HG03045 (cell line): Measurements from ENCODE around the gene NUDT3.

Source experiments
- ATAC-seq: cut with Tn5 transposase; IDR thresholded peaks from one replicate; pipeline ENCODE4 v1.9.1; 2021; ENCODE audit warnings: mild to moderate bottlenecking, moderate library complexity; ENCODE audit not compliant: unreplicated experiment

NUDT3 gene

DNA sequence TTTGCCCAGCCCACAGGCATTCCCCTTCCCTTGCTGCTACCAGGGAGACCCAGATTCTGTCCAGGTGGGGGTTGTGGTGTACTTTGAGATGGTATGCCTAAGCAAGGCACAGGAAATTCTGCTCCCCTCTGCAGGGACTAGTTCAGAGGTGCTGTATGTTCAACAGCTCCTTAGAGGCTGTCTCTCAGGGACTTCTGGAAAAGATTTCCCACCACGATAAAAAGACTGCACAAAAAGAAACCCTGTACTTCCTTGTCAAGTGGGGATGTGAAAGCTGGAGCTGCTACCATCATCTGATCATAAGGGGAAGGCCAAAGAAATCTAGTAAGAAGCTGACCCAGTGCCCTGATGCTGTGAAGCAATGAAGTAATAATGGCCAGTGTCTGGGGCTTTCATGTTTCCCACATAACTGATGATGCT lies 92.1 kb downstream of the NUDT3 start:
- ATAC-seq, result no peak

DNA sequence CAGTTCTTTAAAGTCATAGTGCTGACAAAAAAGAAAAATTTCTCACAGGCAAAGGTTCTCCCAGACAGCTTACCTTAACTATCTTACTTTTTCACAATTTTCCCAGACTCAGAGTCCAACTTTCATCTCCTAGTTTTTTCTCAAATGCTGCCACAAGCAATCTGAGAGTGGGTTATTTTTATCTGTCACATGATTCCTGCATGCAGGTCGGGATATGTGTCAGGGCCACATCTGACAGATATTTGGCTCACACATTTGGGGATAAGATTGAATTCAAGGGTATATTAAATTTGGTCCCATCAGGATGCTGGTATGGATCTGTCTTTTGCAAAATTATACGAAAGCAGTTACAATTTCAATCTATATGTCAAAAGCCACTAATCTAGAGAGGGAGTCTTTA lies 93.5 kb downstream of the NUDT3 start:
- no peak for ATAC-seq

DNA sequence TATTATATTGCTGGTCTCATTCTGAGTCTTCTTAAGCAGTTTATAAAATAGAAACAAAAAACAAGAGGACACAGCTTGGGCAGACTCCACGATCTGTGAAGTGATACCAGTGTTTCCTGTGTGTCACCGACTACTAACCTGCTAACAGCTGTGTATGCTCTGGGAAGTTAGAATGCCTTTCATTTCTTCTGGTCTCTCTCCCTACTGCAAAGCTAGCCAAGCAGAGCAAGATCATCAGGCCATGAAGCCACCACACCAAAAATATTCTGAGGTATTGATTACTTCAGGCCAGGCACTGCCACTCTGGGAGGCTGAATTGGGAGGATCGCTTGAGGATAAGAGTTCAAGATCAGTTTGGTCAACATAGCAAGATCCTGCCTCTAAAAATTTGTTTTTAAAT lies 96.7 kb downstream of the NUDT3 start:
- ATAC-seq, result peak; percentile 71

DNA sequence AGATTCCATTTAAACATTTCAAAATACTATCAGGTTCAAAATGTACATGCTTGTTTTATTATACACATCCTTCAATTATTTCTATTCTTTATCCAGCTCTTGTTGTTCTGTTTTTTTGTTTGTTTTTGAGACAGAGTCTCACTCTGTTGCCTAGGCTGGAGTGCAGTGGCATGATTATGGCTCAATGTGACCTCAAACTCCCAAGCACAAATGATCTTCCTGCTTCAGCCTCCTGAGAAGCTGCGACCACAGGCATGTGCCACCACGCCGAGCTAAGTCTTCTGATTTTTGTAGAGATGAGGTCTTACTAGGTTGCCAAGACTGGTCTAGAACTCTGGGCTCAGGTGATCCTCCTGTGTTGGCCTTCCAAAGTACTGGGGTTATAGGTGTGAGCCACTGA lies 99.5 kb downstream of the NUDT3 start:
- no peak for ATAC-seq

DNA sequence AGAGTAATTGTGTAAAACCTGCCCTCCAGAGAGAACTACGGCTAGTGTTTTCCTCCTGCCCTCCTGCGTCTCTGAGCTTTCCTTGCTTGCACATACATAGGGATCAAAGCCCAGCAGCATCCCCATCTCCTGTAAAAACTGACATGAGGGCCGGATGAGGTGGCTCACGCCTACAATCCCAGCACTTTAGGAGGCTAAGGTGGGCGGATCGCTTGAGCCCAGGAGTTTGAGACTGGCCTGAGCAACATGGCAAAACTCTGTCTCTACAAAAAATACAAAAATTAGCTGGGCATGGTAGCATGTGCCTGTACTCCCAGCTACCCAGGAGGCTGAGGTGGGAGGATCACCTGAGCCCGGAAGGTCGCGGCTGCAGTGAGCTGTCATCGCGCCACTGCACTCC lies 103.3 kb downstream of the NUDT3 start:
- no peak for ATAC-seq

DNA sequence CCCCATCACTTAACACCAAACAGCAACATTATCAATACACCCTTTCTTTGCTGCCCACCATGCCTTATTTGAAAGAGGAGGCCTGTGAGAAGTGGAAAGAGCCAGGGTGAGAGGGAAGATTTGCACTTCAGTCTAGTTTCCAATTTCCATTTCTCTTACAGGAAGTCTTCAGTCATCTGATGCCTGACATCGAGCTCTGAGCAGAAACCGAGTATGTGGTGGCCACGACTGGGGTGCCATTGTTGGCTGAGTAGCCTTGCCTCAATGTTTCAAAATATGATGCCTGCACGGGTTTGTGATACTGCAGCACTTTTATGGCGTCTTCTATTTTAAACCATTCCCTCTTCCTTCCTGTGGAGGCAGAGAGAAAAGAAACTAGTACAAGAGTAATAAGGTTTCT lies 103.9 kb downstream of the NUDT3 start:
- ATAC-seq, result no peak

DNA sequence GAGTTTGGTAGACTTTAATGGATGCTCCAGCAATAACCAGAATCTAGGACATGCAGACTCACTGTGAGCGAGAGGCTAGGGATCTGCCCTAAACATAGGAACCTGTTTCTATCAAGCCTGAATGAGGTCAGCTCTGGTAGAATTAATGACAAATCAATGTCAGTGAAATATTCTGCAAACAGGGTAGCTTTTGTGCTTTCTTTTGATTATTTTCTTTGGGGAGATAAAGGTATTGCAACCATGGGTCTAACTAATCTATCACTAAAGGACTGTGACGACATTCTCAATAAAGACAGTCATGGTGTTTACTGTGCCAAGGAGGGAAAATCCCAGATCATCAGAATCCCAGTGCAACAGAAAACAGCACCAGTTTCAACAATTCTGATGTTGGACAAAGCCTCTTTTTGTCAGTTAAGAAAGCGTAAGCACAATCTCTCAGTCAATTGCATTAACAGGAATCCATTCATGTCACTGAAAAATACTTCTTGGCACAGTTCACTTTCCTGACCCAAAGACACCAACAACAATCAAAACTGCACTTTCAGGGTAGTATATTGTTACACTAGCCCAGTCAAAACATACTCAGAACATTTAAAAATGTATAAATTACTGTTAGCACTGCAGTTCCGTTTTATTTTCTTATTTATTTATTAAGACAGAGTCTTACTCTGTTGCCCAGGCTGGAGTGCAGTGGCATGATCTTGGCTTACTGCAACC lies 106.9 kb downstream of the NUDT3 start:
- no peak for ATAC-seq

DNA sequence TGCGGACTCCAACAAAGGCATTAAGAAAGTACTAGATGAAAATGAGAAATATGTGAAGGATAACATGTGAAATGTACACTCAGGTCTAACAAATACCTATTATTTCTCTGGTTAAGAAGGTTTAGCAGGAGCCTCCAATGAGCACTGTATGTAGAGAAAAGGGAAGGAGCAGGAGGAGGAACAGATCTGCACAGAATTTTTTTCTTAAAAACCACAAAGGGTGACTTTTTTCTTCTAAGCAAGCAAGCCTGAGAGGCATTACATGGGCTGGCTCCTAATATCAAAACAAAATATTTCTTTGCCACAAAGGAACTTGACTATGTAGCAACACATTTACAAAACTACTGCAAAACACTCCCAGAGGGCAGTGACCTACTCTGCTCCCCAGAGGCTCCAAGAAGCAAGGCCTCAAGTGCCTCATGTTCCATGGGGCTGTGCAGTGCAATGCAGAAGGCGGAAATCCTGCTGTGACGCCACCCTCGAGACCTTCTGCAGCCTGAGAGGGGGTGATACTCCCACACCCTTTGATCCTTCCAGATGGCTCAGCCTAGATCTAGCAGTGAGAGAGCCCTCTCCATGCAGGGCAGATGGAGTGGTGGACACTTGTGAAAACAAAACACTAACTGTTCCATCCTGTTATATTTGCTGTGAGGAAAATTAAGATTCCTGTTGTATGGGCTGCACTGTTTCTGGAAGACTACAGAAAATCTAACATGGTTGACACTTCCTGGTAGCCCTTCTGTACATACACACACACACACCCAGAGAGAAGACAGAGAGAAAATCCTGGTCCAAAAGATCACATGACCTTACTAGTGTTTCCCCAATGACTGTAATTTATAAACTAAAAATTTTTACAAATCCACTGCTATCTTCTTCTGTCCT lies 107.7 kb downstream of the NUDT3 start:
- no peak for ATAC-seq

DNA sequence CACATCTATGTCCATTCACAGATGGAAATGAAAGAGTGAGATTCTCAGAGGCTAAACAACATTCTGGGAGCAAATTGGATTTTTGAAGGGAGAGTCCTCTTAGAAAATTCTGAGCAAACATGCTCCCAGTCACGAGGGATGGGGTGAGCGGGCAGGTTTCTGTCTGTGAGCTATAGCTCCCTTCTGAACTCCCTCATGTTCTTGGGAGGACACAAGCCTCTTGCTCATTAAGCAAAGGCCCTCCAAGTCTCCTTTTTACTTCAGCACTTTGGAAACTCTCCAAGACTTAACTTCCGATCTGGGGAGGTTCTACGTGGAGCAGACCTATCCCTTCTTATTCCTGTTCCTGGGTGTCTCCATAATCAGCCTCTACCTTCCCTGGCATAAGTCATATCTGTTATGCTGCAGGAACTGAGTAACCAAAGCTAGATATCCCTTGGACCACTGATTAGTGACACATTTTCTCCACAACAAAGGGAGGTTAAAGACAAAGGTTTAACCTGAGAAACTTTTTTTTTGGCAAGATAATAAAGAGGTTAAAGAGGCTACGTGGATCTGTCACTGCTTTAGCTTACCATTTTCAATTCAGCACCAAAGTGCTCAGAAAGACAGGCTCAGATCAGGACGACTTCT lies 110.7 kb downstream of the NUDT3 start:
- no peak for ATAC-seq

DNA sequence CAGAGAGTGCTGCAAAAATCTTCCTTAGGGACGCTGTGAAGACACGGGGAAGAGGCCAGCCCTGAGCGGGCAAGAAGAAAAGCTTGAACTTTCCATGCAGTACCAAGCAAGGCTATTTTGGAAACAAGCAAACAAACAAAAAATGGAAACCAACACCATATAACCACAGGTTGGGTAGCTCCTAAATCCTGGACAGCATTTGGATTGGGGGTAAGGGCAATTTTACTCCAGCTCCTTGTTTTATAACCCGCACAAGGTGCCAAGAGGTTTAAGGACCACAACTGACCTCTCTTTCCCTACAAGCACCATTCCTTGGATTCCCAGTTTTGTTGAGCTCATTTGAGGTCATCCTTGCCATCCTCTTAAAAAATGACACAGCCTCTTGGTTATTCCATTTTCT lies 112.3 kb downstream of the NUDT3 start:
- ATAC-seq, result no peak

DNA sequence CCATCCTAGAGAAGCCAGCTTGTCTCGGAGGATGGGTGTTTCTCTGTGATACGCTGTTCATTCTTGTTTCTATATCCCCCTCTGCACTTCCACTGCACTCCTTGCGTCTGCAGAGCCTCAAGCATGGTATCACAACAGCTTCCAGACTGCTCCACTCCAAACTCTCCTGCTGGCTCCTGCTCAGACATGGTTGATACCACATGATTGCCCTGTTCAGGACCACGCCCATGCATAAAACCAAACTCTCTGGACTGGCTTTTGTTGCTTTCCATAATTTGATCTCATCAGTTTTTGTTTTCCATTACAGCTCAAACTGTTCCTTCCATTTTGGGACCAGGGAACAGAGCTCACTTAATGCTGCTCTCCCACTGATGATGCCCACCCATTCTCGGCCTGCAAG lies 113.6 kb downstream of the NUDT3 start:
- no peak for ATAC-seq

DNA sequence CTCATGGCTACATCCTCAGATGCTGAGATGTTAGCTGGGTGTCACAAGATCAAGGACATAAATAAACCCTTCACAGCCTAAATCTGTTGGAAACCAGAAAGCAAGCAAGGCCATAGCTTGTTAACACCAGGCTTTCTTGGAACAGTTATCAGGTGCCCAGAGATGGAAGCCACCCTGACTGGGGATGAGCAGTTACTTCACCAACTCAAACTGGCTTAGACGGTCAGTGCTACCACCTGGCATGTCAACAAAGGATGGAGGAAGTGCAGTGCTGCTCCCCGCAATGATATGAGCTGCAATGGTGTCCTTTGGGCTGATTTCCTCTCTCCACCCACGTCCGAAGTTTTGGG lies 114.7 kb downstream of the NUDT3 start:
- ATAC-seq, result no peak

DNA sequence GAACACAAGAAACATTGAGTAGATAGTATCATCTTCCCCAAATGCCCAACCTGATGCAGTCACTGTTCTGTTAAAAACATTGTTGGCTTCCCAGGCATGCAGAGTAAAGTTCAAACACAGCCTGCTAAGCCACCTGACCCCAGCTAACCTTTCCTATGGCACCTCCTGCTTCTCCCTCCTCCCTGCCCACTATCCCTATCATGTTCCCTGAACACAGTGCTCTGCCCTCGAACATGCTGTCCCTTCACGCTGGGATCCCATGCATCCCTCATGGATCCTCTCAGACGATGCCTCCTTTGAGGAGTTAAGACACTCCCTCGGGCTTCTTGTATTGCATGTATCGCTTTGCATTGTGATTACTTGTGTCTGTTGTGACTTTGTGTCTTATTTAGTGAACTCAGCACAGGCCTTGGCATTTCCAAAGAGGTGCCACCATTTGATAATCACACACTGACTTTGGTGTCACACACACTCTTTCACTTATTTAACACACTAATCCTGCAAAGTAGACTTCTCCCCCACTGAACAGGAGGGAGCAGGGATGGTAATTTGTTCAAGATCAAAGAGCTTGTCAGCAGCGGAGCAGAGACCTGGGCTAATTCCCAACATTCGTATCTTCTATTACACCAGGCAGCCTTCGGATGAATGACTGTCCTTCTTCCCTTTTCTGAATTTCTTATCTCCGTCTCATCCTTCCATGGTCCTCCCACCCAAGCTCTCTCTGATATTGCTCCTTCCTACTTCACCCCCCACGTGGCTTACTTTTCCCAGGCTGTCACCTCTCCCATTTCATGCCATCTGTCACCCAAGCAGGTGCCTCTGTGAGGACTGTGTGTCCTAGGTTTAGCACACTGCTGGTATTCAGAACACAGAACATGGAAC lies 115.3 kb downstream of the NUDT3 start:
- no peak for ATAC-seq

DNA sequence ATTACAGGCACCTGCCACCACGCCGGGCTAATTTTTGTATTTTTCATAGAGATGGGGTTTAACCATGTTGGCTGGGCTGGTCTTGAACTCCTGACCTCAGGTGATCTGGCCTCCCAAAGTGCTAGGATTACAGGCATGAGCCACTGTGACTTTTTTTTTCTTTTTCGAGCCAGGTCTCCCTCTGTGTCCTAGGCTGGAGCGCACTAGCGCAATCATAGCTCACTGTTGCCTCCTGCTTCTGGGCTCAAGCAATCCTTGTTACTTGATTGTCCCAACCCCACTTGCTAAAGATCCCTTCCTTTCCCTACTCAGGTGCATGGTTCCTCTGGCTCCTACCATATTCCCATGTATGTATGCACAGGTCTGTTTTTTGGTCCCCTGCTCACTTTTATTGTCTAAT lies 116.3 kb downstream of the NUDT3 start:
- no peak for ATAC-seq

DNA sequence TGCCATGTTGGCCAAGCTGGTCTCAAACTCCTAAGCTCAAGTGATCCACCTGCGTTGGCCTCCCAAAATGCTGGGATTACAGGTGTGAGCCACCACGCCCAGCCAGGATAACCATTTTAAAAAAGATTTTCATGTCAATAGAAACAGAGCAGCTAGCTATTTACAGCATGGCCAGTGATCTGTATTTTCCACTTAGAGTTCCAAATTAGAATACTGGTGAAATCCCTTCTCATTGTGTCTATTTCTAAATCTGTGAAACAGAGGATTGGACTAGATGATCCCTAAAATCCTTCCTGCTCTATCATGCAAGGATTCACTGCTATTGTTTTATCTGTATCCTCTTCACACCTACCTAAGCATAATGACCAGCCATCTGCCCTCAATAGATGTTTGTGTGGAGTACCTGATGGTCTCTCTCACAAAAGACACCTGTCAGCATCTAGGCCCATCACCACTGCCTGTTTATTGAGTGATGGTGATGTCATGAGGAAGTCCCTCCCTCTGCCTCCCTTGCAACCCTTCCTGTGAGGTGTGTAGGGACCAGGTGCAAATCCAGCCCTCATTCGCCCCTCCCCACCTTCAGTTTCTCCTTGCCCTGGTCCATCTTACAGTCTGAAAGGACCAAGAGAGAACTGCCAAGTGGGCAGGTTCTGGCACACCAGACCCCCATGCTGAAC lies 117.2 kb downstream of the NUDT3 start:
- no peak for ATAC-seq

DNA sequence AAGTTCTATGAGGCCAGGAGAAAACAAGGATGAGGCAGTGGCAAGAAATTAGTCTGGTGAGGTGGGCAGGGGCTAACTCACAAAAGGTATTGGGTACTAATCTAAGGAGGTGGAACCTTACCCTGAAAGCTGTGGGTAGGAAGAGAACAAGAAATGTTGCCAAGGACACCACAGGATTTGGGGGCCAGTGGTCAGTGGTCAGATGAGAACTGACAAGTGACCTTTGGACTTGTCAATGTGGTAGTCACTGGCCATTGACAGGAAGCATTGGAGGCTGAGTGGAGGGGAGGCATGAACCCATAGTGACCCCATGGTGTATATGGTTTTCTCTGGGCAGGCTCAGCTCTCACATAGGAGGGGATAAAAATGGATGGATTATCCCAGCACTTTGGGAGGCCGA lies 118.3 kb downstream of the NUDT3 start:
- ATAC-seq, result no peak

DNA sequence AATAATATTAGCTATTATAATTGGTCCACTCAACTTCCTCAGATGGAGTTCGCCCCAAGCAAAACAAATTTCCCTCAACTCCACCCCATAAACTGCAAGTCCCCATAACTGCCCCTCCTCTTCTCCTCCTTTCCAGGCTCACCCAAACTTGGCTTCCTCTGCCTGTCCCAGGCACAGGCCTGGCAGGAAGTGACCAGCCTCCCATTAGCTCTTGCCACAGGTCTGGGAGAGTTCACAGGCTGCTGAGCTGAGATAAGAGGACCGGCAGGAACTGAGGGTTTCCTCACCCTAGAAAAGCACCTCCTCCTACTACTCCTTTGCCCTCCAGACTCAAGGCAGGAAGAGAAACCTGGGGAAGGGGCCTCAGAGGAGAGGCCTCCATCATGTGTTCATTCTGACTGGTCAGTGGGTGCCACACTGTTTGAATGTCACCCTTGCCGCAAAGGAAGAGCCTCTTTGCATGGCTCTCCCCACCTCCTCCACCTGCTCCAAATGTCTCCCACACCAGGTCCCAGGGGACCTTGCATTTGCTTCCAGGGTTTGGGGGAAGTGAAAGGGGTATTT lies 119.1 kb downstream of the NUDT3 start:
- no peak for ATAC-seq

DNA sequence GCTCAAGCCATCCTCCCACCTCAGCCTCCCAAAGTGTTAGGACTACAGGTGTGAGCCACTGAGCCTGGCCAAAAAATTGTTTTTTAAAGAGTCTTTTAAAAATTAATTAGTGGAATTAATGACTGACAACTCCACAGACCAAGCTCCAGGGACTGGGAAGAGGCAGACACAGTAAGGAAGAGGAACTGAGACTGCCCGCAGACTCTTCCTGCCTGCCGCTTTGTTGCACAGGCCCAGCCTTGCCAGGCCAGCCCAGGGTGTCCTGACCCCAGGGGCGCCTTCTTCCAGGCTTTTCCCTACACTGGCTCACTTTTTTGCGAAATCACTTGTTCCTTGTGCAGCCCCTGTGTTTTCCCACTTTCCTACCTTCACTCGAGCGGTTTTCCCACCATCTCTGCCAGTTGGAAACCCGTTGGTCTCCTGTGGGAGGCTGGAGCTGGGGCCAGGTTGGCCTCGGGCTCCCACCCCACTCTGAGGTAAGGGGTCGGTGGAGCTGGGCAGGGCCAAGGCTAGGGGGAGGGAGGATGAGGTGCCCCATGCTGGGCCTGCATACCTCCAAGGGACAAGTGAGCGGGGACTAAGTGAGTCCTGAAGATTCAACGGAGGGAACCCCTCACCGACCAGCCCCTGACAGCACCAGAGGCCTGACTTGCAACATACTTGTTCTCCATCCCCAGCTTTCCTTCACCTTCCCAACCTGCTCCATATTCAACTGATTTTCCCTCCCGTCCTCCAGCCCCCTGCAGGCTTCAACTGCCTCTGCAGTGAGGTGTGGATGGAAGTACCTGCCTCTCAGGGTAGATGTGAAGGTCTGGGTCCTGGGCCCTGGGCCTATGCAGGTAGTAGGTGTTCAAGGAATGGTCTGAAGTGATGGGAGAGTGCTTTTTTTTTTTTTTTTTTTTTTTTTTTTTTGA lies 120.2 kb downstream of the NUDT3 start:
- ATAC-seq, result no peak
